IMR-90 (cell line): ENCODE data around the gene MTREX.

Experiments
- BHLHE40 ChIP-seq: fragments of 150-350 bp; IDR thresholded peaks from 2 replicates; pipeline ENCODE4 v1.6.1; 2016; ENCODE audit warnings: mild to moderate bottlenecking, low read depth, low read length
- CEBPB ChIP-seq: IDR thresholded peaks from 2 replicates; pipeline ENCODE4 v1.6.1; 2012; ENCODE audit warnings: low read depth, low read length, improper control_type of control experiment
- CTCF ChIP-seq: conservative IDR thresholded peaks from 2 replicates; pipeline ENCODE4 v1.5.1; 2012; ENCODE audit warnings: mild to moderate bottlenecking, low read depth, low read length, improper control_type of control experiment
- ELK1 ChIP-seq: fragments of 150-350 bp; IDR thresholded peaks from 2 replicates; pipeline ENCODE4 v1.6.1; 2016; ENCODE audit warnings: low read depth, mild to moderate bottlenecking, low read length, moderate library complexity, borderline replicate concordance
- FOS ChIP-seq: fragments of 150-350 bp; IDR thresholded peaks from 2 replicates; pipeline ENCODE4 v1.6.1; 2016; ENCODE audit warnings: low read depth, low read length
- MAFK ChIP-seq: IDR thresholded peaks from 2 replicates; pipeline ENCODE4 v1.6.1; 2012; ENCODE audit warnings: low read depth, low read length, improper control_type of control experiment
- MAZ ChIP-seq: IDR thresholded peaks from 2 replicates; pipeline ENCODE4 v1.6.1; 2012; ENCODE audit warnings: low read depth, mild to moderate bottlenecking, low read length, improper control_type of control experiment, moderate library complexity, borderline replicate concordance
- NFE2L2 ChIP-seq: fragments of 150-350 bp; IDR thresholded peaks from 2 replicates; pipeline ENCODE4 v1.6.1; 2016; ENCODE audit warnings: low read depth, mild to moderate bottlenecking, low read length
- POLR2A ChIP-seq: IDR thresholded peaks from 2 replicates; pipeline ENCODE4 v1.6.1; 2012; ENCODE audit warnings: mild to moderate bottlenecking, low read depth, low read length
- RAD21 ChIP-seq: IDR thresholded peaks from 2 replicates; pipeline ENCODE4 v1.6.1; 2012; ENCODE audit warnings: low read length, improper control_type of control experiment
- RCOR1 ChIP-seq: IDR thresholded peaks from 2 replicates; pipeline ENCODE4 v1.6.1; 2012; ENCODE audit warnings: mild to moderate bottlenecking, low read length, improper control_type of control experiment; ENCODE audit not compliant: insufficient replicate concordance
- RFX5 ChIP-seq: IDR thresholded peaks from 2 replicates; pipeline ENCODE4 v1.8.0; 2012; ENCODE audit warnings: low read depth, mild to moderate bottlenecking, low read length, moderate library complexity
- SMC3 ChIP-seq: fragments of 150-350 bp; IDR thresholded peaks from 2 replicates; pipeline ENCODE4 v1.6.1; 2016; ENCODE audit warnings: low read depth, mild to moderate bottlenecking, antibody characterized with exemption, low read length, moderate library complexity
- USF2 ChIP-seq: fragments of 150-350 bp; IDR thresholded peaks from 2 replicates; pipeline ENCODE4 v1.6.1; 2017; ENCODE audit warnings: mild to moderate bottlenecking, antibody characterized with exemption, low read length, low read depth

- no peak for TF ChIP-seq CEBPB
- no peak for TF ChIP-seq ELK1
- no peak for TF ChIP-seq POLR2A
- no peak for TF ChIP-seq CTCF
- no peak for TF ChIP-seq RCOR1
- no peak for TF ChIP-seq BHLHE40
- TF ChIP-seq MAFK: no peak
- no peak for TF ChIP-seq MAZ
- no peak for TF ChIP-seq SMC3
- no peak for TF ChIP-seq RAD21
- TF ChIP-seq RFX5: no peak
- no peak for TF ChIP-seq FOS
- TF ChIP-seq USF2: no peak
- TF ChIP-seq NFE2L2: no peak
Measured at GRCh38 chr5:55470282-55470681, 162.5 kb downstream of the MTREX start.
